HG03460 (cell line): ENCODE data around the gene GLP2R.
"Not testable (repeated sequence)": the region's sequence is repeated elsewhere in the genome, so short reads cannot be mapped to it uniquely, and the experiment has no call there.

Experiments used
- ATAC-seq: cut with Tn5 transposase; IDR thresholded peaks from one replicate; pipeline ENCODE4 v1.9.1; 2021; ENCODE audit not compliant: unreplicated experiment

Gene GLP2R, protein sequence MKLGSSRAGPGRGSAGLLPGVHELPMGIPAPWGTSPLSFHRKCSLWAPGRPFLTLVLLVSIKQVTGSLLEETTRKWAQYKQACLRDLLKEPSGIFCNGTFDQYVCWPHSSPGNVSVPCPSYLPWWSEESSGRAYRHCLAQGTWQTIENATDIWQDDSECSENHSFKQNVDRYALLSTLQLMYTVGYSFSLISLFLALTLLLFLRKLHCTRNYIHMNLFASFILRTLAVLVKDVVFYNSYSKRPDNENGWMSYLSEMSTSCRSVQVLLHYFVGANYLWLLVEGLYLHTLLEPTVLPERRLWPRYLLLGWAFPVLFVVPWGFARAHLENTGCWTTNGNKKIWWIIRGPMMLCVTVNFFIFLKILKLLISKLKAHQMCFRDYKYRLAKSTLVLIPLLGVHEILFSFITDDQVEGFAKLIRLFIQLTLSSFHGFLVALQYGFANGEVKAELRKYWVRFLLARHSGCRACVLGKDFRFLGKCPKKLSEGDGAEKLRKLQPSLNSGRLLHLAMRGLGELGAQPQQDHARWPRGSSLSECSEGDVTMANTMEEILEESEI

GRCh38 chr17:9825641-9826150, at the start of gene GLP2R:
Gene GLP2R, plus strand, starts transcription at chr17:9825924. Its CDS starts 140 bp downstream, at chr17:9826064.
- no peak for ATAC-seq

- ATAC-seq = no peak
Measured at GRCh38 chr17:9776911-9777310, 48.8 kb upstream of the GLP2R start.

- no peak for ATAC-seq
Measured at GRCh38 chr17:9780552-9780951, 45.2 kb upstream of the GLP2R start.

- no peak for ATAC-seq
Measured at GRCh38 chr17:9783050-9783449, 42.7 kb upstream of the GLP2R start.

- not testable (repeated sequence) for ATAC-seq
Measured at GRCh38 chr17:9783465-9783864, 42.3 kb upstream of the GLP2R start.

- no peak for ATAC-seq
Measured at GRCh38 chr17:9784544-9784943, 41.2 kb upstream of the GLP2R start.

GRCh38 chr17:9788601-9789000, 37.1 kb upstream of the GLP2R start:
- no peak for ATAC-seq

DNA sequence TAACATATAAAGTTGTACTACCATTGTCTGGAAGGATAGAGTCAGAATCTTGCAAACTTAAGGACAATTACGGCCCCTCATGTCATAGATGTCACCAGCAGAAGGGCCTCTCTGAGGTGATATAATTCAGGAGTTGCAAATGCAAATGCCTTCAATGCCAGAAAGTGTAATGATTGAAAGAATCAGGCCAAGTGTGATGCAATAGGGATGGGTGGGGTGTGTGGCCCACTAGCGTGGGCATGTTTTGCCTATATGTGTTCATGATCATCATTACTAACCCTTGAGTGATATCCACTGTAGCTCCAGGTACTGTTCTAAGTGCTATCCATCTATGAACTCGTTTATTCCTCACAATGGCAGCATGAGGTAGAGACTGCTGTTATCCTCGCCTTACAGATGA, 35.4 kb upstream of the GLP2R start:
- no peak for ATAC-seq

DNA sequence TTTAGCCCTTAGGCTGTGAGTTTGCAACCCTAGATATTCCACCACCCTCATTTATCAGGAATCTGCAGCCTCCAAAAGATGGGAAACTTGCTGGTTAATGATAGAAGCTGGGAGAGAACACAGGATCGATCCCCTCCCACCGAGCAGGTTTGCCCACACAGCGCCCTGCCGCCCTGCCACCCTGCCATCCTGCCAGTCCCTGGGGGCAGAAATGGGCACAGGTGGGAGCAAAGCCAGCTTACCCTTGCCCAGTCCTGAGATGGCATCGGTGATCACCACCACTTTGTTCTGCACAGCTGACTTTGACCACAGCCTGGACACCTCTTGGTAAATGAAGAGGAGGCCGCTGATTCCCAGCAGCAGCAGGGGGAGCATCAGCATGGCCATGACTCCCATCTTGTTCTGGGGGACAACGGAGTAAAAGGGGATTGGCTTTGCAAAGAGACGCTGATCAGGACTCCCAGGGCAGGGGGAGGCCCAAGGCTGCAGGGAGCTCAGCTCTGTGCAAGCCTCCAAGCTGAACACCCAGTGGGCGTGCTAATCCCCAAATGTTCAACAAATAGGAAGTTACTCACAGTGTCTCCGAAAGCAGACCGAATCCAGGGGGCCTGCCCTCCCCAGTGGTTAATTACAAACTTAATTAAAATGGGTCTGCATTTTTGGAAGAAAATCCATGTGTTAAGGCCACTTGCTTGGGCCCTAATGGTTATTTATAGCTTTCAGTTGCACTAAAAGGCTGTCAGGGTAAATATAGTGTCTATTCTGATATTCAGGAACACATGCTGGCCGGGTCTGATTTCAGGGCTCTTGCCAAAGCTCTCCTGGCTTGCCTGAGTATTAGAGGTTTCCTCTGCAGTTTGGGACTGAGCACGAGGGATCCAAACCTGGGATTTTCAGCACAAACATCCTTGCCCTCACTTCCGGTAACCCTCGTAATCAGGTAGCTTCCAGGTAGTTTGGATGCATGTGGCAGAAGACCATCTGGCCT, 34.5 kb upstream of the GLP2R start, which contains the start of gene DHRS7C:
Gene DHRS7C (minus strand): TSS at position 704 of the 988 bp plus-strand sequence. CDS start 308 bp downstream, at position 396.
- no peak for ATAC-seq

DNA sequence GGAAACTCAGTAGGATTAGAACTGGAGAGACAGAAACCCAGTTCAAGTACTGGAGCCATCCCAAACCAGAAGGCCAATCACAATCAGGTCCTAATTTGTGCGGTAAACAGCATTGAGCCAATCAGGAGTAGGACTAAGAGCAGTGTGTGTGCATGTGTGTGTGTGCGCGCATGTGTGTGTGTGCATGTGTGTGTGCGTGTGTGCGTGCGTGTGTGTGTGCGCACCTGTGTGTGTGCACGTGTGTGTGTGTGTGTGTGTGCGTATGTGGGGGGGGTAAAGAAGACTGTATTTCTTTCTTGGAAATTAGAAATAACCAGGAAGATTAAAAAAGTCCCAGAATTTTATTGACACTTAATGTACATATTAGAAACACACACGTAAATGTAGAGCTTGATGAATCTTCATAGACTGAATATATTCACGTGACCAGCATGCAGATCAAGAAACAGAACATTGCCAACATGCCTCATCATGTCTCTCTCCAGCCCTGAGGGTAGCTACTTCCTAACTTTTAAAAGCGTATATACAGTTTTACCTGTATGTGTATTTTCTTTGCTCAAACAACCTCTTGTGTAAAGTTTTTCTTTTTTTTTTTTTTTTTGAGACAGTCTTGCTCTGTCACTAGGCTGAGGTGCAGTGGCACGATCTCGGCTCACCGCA, 33.4 kb upstream of the GLP2R start:
- ATAC-seq = no peak

GRCh38 chr17:9798008-9798407, 27.7 kb upstream of the GLP2R start:
- no peak for ATAC-seq

DNA sequence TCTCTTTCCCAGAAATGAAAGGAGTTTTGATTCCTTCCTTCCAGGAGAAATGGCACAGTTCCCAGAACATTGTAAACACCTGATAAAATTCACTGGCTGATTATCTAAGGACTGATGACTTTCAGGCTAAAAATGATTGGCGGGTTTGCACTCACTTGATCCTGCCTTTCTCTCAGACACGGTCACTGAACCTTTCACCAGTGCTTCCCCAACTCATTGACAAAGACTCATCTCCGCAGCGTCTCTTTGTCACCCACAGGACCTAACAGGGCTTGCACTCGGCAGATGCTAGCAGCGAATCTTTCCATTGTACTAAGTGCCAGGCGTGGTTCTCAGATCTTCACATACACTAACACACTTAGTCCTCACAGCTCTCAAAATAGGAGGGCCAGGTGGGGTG, 27.0 kb upstream of the GLP2R start:
- ATAC-seq = no peak

DNA sequence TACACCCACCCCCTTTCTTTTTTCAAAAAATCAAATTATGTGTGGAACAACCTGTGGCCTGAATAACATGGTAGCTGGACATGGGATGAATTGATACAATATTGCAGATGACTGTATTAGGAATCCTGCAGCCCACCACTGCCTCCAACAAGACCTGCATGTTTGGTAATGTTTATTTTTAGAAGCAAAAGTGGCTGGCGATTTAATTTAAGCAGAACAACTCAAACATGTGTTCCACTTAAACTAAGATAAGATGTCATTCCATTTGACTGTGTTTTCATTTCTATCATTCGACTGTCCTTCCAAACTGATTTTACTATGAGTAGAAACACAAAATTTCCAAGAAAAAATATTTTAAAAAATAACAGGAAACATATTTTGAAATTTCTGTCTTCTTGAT, 24.2 kb upstream of the GLP2R start:
- no peak for ATAC-seq

DNA sequence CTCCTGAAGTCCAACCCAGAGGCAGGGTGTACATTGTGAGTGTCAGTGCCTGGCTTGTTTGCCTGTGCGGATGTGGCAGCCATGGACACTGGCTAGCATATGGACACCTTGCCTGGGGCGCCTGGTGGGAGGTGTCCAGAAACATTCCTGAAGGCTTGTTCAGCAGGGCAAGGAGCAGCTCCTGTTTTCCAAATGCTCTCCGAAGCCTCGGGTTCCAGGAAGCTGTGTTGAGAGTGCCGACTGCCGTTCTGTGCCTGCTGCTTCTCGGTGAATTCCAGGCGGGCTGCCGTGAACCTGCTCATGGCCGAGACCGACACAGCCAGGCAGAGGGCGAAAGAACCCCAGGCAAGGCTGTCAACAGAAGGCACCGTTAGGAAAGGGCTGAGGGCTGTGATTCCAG, 23.4 kb upstream of the GLP2R start:
- no peak for ATAC-seq

DNA sequence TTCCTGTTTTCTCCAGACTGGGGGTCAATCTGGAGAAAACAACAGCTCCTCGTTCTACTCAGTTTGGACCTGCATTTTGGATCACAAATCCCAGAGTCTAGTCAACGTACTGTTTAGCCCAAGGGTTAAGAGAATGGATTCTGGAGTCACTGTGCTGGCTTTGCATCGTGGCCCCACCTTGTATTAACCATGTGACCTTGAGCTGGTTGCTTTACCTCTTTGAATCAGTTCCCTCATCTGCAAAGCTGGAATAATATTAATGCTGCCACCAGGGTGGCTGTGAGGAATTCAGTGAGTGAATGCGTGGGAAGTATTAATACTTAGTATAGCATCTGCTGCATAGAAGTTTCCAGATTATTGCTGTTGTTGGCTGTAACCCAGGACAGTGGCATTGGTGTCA, 23.0 kb upstream of the GLP2R start:
- no peak for ATAC-seq

DNA sequence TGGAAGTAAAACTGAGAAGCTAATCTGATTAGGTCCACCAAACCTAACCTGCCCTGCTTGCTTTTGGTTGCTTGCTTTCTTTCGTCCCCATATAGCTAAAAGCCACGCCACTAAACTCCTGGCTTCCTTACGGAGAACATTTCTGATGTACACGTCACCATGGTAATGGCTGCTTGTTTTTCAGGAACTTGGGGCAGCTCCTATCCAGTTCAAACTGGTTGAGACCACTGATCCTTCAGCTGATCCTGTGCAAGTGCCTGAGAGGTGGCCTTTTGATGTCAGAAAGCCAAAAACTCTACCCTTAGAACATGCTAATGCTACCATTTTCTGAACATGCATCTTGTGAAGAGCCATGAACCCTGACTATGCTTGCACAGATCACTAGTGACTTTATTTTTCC, 20.0 kb upstream of the GLP2R start:
- no peak for ATAC-seq

- no peak for ATAC-seq
Measured at GRCh38 chr17:9806699-9807098, 19.0 kb upstream of the GLP2R start.

- ATAC-seq = no peak
Measured at GRCh38 chr17:9809409-9809808, 16.3 kb upstream of the GLP2R start.

DNA sequence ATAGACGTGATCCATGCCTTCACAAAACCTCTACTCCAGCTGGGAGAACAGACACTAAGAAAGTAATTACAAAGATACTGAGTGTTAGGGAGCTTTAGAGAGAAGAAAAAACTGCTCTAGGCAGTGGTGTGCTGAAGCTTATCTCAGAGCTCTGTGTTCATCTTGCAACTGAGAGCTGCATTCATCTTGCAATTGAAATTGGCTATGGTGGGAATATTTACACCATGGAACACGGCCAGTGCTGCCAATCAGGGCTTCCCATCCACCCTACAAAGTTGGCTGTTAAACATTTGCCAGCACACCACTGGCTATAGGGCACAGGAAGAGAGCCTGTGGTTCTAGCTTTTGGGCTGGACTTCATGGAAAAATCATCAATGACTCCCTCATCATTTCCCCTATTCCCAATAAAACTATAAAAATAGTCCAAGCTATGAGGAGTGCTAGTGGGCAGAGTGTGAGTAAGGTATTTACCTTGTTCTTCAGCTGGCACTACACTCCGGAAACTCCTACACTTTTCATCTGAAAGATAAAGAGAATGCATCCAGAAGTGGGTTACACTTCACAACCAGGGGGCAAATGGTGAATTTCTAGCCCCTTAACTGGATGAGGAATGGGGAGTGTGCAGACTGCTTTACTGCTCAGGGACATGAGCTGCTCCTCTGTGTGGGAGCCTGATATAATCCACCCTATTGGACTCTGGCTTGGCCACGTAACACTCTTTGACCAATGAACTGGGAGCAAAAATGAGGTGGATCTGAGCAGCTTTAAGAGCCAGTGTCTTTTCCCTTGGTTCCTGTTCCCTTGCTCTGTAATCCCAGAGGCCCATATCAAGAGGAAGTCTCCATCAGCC, 15.4 kb upstream of the GLP2R start:
- ATAC-seq = no peak

DNA sequence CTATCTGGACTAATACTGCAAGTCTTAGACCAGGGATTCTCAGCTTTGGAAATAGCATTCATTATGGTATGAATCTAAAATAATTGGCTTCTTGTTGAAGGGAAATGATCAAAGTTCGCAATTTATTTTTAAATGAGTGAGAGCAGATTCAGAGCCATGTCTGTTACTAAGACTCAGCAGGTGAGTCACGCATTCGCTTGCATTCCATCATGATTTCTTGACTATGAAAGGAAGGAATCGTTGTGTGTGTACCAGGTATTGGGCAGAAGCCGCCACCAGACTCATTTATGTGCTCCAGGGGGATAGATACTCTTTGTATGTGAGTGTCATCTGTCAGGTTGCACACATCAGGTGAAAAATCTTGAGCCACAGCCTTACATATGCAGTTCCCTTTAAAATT, 14.6 kb upstream of the GLP2R start:
- no peak for ATAC-seq
